ENCODE measurements around the gene KCTD14. TPM values are rescaled to one million over a fixed set of nuclear protein-coding genes. Genes with fewer than 3 reads are reported as not detected.
"Not testable (repeated sequence)": the region's sequence is repeated elsewhere in the genome, so short reads cannot be mapped to it uniquely, and the experiment has no call there.

The KCTD14 gene
- total RNA-seq, 1 donor from 2014 or later, result 0.47 TPM

DNA sequence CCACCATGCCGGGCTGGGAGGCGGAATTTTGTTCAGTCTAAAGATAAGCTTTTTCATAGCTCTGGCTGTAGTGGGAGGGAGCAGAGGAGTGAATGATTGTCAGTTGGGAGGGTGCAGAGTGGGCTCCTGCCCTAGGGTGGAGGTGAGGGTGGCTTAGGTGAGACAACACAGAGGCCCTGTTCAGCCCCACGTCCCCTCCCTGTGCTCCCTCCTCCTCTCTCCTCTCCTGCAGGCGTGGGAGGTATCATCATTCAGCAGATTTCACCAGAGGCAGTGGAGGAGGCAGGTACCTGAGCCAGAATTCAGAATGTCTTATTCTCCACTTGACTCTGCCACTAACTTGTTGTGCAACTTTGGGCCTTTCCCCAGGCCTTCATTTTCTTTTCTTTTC, 38.8 kb upstream of the KCTD14 start:
- no peak for DNase-seq (ENCODE audit: low spot score)

DNA sequence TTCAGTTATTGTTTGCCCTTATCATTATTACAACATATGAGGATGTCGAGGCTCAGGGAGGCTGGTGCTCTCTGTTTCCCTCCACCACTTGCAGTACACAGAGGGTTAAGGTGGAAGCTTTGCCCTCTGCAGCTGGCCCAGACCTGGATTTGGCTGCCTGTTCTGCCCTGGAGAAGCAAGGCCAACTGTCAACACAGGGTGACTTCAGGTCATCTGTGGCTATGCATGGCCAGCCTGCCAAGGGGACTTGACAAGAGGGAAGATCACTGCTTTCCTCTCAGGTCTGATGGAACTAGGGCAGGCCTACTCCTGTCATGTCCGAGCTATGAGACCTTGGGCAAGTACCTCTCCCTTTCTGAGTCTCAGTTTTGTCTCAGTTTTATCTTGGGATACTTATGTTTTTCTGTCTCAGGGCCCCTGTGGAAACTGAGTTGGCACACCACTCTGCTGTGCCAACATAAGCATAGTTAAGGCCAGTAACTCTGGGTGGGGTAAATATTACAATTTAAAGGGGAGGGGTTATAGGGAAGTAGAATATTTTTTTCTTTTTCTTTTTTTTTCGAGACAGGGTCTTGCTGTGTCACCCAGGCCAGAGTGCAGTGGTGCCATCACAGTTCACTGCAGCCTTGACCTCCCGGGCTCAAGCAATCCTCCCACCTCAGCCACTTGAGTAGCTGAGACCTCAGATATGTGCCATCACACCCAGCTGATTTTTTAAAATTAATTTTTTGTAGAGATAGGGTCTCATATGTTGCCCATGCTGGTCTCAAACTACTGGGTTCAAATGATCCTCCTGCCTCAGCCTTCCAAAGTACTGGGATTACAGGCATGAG, 38.2 kb upstream of the KCTD14 start:
- Mint-ChIP-seq H3K4me1 (ENCODE audit: low read depth) (peaks cover 12% of the 10 kb centered on the region), H3K4me3 (ENCODE audit: unreplicated experiment) (no peak overlapping the region), H3K9me3 (ENCODE audit: low read depth) (no peaks in the 10 kb centered on the region), H3K27ac (ENCODE audit: unreplicated experiment) (peak overlapping the region; percentile 83), H3K27me3 (ENCODE audit: low read depth) (no peaks in the 10 kb centered on the region), H3K36me3 (ENCODE audit: low read depth) (no peaks in the 10 kb centered on the region)
- TF ChIP-seq, protein P1, sequence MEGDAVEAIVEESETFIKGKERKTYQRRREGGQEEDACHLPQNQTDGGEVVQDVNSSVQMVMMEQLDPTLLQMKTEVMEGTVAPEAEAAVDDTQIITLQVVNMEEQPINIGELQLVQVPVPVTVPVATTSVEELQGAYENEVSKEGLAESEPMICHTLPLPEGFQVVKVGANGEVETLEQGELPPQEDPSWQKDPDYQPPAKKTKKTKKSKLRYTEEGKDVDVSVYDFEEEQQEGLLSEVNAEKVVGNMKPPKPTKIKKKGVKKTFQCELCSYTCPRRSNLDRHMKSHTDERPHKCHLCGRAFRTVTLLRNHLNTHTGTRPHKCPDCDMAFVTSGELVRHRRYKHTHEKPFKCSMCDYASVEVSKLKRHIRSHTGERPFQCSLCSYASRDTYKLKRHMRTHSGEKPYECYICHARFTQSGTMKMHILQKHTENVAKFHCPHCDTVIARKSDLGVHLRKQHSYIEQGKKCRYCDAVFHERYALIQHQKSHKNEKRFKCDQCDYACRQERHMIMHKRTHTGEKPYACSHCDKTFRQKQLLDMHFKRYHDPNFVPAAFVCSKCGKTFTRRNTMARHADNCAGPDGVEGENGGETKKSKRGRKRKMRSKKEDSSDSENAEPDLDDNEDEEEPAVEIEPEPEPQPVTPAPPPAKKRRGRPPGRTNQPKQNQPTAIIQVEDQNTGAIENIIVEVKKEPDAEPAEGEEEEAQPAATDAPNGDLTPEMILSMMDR (IDR thresholded peaks at IDR 0.05), result no peak
- no peak for DNase-seq (ENCODE audit: low spot score)

More for the DNA sequence above, 38.8 kb upstream of the KCTD14 start:
- Mint-ChIP-seq H3K4me1 (ENCODE audit: low read depth) (peaks cover 12% of the 10 kb centered on the region), H3K27me3 (ENCODE audit: low read depth) (no peaks in the 10 kb centered on the region), H3K9me3 (ENCODE audit: low read depth) (no peaks in the 10 kb centered on the region), H3K4me3 (ENCODE audit: unreplicated experiment) (no peak overlapping the region), H3K27ac (ENCODE audit: unreplicated experiment) (peak overlapping the region; percentile 83), H3K36me3 (ENCODE audit: low read depth) (no peaks in the 10 kb centered on the region)
- TF ChIP-seq, protein P1 (IDR thresholded peaks at IDR 0.05), result no peak

DNA sequence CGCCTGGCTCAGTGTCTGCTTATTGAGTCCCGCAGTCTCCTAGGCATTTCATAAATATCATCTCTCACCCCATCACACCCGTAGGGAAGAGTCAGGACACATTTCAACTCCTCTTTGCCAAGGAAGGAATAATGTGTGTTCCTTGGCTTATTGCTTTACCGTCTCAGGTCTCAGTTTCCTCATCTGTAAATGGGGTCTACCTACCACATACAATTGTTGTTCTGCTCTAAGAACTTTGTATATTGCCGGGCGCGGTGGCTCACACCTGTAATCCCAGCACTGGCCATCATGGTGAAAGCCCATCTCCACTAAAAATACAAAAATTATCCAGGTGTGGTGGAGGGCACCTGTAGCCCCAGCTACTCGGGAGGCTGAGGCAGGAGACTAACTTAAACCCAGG, 37.5 kb upstream of the KCTD14 start:
- no peak overlapping the region for H3K27ac Mint-ChIP-seq (ENCODE audit: unreplicated experiment)
- H3K4me3 Mint-ChIP-seq (ENCODE audit: unreplicated experiment), result no peak overlapping the region
- peaks cover 12% of the 10 kb centered on the region for H3K4me1 Mint-ChIP-seq (ENCODE audit: low read depth)
- TF ChIP-seq, protein P1 (IDR thresholded peaks at IDR 0.05), result no peak
- no peaks in the 10 kb centered on the region for H3K36me3 Mint-ChIP-seq (ENCODE audit: low read depth)
- H3K27me3 Mint-ChIP-seq (ENCODE audit: low read depth), result no peaks in the 10 kb centered on the region
- no peaks in the 10 kb centered on the region for H3K9me3 Mint-ChIP-seq (ENCODE audit: low read depth)
- no peak for DNase-seq (ENCODE audit: low spot score)

DNA sequence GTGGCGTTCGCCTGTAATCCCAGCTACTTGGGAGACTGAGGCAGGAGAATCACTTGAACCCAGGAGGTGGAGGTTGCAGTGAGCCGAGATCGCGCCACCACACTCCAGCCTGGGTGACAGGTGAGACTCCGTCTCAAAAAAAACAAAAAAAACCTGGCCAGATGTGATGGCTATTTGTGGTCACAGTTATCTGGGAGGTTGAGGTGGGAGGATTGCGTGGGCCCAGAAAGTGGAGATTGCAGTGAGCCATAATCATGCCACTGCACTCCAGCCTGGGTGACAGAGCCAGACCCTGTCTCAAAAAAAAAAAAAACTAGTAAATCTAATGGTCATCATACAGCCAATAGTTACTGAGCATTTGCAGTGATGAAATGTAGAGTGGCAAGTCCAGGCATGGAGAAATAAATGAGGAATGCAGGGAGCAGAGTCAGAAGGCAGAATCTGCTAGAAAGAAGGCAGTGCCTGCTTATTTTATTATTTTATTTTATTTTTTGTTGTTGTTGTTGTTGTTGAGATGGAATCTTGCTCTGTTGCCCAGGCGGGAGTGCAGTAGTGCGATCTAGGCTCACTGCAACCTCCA, 36.8 kb upstream of the KCTD14 start:
- peaks cover 12% of the 10 kb centered on the region for H3K4me1 Mint-ChIP-seq (ENCODE audit: low read depth)
- not testable (repeated sequence) for H3K27ac Mint-ChIP-seq (ENCODE audit: unreplicated experiment); H3K36me3 Mint-ChIP-seq (ENCODE audit: low read depth); H3K27me3 Mint-ChIP-seq (ENCODE audit: low read depth); H3K4me3 Mint-ChIP-seq (ENCODE audit: unreplicated experiment); DNase-seq (ENCODE audit: low spot score); H3K9me3 Mint-ChIP-seq (ENCODE audit: low read depth)

DNA sequence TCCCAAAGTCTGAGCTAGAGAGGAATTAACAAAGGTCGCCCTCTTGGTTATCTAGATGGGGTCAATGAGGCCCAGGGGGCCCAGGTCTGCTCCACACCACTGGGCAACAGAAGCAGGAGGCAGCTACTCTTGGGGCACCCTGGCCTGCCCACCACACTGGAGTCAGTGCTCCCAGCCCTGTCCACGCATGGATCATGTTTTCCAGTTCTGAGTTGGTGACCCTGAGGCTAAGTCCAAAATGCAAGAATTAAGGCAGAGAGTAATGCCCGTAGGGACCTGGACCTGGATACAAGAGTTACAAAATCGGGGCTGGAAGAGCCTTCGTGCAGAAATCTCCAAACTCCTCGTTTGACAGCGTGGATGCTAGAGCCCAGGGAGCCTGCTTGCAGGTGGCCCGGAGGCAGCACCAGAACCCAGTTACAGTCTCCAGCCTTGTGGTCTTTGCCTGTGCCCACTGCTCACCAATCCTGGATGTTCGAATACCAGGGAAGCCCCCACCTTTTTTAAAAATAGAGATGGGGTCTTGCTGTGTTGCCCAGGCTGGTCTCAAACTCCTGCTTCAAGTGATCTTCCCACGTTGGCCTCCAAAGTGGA, 34.5 kb upstream of the KCTD14 start:
- Mint-ChIP-seq H3K36me3 (ENCODE audit: low read depth) (no peaks in the 10 kb centered on the region), H3K27me3 (ENCODE audit: low read depth) (no peaks in the 10 kb centered on the region), H3K27ac (ENCODE audit: unreplicated experiment) (no peak overlapping the region), H3K4me1 (ENCODE audit: low read depth) (peaks cover 12% of the 10 kb centered on the region), H3K4me3 (ENCODE audit: unreplicated experiment) (no peak overlapping the region), H3K9me3 (ENCODE audit: low read depth) (no peaks in the 10 kb centered on the region)
- TF ChIP-seq, protein P1 (IDR thresholded peaks at IDR 0.05), result no peak
- DNase-seq (ENCODE audit: low spot score), result no peak
